ENCODE measurements around the gene ADCY2. TPM values are rescaled to one million over a fixed set of nuclear protein-coding genes. Genes with fewer than 3 reads are reported as not detected.

ADCY2 gene
- total and polyA plus RNA-seq, 9 of the 15 experiments (the other 6 are each of a cell fraction or from before 2014, with no cell fraction given): 0.01 to 0.15 (median 0.03) TPM; not detected in 5

DNA sequence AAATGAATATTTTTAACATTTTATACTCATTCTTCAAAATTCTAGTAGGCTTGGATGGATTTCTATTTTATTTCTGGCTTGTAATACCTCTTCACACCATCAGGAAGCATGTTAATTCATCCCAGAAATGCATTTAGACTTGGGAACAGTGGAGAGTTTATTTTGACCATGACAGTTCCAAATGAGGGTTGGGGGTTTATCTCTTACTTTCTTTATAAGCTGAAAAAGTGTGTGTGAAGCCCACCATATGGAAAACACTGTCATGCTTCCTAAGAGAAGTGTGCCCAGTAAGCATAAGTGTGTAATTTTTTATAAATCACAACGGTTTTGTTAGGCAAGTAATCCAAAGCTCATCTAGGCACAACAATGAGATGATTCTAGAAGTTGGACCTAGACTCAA, 215.6 kb downstream of the ADCY2 start:
- BruUV-seq (replicated peaks): no TSS peak
- no peaks in the 10 kb centered on the region for H3K36me3 ChIP-seq (ENCODE audit: control insufficient read depth, insufficient read depth, low read length)
- H3K9me3 ChIP-seq (replicated peaks; ENCODE audit: control insufficient read depth, insufficient read depth, low read depth, low read length): no peaks in the 10 kb centered on the region
- H3K9ac ChIP-seq (ENCODE audit: insufficient read depth in 1 of 2, low read depth in 2 of 2, low read length in 2 of 2): no peak overlapping the region
- ChIA-PET CTCF (ENCODE audit: low intra/inter-chr PET ratio) (no interaction called here), POLR2A (no interaction called here)
- 0% methylated on average over 1 of the region's 1 CpG for WGBS (ENCODE audit: insufficient coverage, low coverage, missing lambda C conversion rate)
- no peak overlapping the region for H2AFZ ChIP-seq (ENCODE audit: low read depth, low read length)
- no peaks in the 10 kb centered on the region for H3K79me2 ChIP-seq (ENCODE audit: control insufficient read depth, insufficient read depth, low read length)
- no peaks in the 10 kb centered on the region for H3K27me3 ChIP-seq (ENCODE audit: control insufficient read depth in 2 of 2, insufficient read depth in 2 of 2, low read length in 2 of 2)
- intact Hi-C loops (cut with micrococcal nuclease): no loop called here
- no peak overlapping the region for H3K4me2 ChIP-seq (ENCODE audit: insufficient read depth, low read length)
- no peak overlapping the region for H3K27ac ChIP-seq (ENCODE audit: extremely low read depth, low read depth, low read length)
- ATAC-seq (no peak), FAIRE-seq (no peak), DNase-seq (ENCODE audit: extremely low read depth in 1 of 4, low spot score in 3 of 4) (no peak)
- no peaks in the 10 kb centered on the region for H3K9me1 ChIP-seq (ENCODE audit: control insufficient read depth, insufficient read depth, low read length)
- no peak overlapping the region for H3K4me3 ChIP-seq
- in situ Hi-C loops (cut with MboI): no loop called here
- no peaks in the 10 kb centered on the region for H4K20me1 ChIP-seq (replicated peaks; ENCODE audit: control insufficient read depth, insufficient read depth, low read length)
- no peaks in the 10 kb centered on the region for H3K4me1 ChIP-seq (replicated peaks in 1 of 2; ENCODE audit: control insufficient read depth in 2 of 2, insufficient read depth in 2 of 2, low read length in 2 of 2)
- TF ChIP-seq ARHGAP35 (IDR thresholded peaks at IDR 0.05; ENCODE audit: partially characterized antibody) (no peak), CBFA2T3 (IDR thresholded peaks at IDR 0.05) (no peak), RCOR1 (IDR thresholded peaks at IDR 0.05; ENCODE audit: borderline replicate concordance in 1 of 2, low read depth in 2 of 2, low read length in 2 of 2) (no peak), FOXK2 (conservative IDR thresholded peaks at IDR 0.05 in 1 of 2, IDR thresholded peaks at IDR 0.05 in 1 of 2; ENCODE audit: low read depth in 2 of 2) (no peak), PHF21A (IDR thresholded peaks at IDR 0.05; ENCODE audit: borderline replicate concordance, low read depth) (no peak), ZNF217 (CRISPR knock-in tag; IDR thresholded peaks at IDR 0.05) (no peak), TCF7 (IDR thresholded peaks at IDR 0.05; ENCODE audit: borderline replicate concordance) (no peak), MBD2 (IDR thresholded peaks at IDR 0.05; ENCODE audit: borderline replicate concordance, low read depth) (no peak), HNRNPK (IDR thresholded peaks at IDR 0.05; ENCODE audit: low read depth, low read length, poor library complexity, severe bottlenecking) (no peak), NRF1 (conservative IDR thresholded peaks at IDR 0.05 in 1 of 2, IDR thresholded peaks at IDR 0.05 in 1 of 2) (no peak), ZNF133 (CRISPR knock-in tag; IDR thresholded peaks at IDR 0.05) (no peak), CCAR2 (IDR thresholded peaks at IDR 0.05; ENCODE audit: low read depth, low read length) (no peak), ESRRB (CRISPR knock-in tag; IDR thresholded peaks at IDR 0.05; ENCODE audit: borderline replicate concordance) (no peak), ZNF12 (CRISPR knock-in tag; IDR thresholded peaks at IDR 0.05) (no peak), RFX7 (CRISPR knock-in tag; IDR thresholded peaks at IDR 0.05) (no peak)
- TF ChIP-seq, protein P1, sequence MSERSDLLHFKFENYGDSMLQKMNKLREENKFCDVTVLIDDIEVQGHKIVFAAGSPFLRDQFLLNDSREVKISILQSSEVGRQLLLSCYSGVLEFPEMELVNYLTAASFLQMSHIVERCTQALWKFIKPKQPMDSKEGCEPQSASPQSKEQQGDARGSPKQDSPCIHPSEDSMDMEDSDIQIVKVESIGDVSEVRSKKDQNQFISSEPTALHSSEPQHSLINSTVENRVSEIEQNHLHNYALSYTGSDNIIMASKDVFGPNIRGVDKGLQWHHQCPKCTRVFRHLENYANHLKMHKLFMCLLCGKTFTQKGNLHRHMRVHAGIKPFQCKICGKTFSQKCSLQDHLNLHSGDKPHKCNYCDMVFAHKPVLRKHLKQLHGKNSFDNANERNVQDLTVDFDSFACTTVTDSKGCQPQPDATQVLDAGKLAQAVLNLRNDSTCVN (CRISPR knock-in tag; IDR thresholded peaks at IDR 0.05): no peak
- TF ChIP-seq, protein P2, sequence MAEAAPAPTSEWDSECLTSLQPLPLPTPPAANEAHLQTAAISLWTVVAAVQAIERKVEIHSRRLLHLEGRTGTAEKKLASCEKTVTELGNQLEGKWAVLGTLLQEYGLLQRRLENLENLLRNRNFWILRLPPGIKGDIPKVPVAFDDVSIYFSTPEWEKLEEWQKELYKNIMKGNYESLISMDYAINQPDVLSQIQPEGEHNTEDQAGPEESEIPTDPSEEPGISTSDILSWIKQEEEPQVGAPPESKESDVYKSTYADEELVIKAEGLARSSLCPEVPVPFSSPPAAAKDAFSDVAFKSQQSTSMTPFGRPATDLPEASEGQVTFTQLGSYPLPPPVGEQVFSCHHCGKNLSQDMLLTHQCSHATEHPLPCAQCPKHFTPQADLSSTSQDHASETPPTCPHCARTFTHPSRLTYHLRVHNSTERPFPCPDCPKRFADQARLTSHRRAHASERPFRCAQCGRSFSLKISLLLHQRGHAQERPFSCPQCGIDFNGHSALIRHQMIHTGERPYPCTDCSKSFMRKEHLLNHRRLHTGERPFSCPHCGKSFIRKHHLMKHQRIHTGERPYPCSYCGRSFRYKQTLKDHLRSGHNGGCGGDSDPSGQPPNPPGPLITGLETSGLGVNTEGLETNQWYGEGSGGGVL (CRISPR knock-in tag; IDR thresholded peaks at IDR 0.05): no peak
- TF ChIP-seq, protein P3, sequence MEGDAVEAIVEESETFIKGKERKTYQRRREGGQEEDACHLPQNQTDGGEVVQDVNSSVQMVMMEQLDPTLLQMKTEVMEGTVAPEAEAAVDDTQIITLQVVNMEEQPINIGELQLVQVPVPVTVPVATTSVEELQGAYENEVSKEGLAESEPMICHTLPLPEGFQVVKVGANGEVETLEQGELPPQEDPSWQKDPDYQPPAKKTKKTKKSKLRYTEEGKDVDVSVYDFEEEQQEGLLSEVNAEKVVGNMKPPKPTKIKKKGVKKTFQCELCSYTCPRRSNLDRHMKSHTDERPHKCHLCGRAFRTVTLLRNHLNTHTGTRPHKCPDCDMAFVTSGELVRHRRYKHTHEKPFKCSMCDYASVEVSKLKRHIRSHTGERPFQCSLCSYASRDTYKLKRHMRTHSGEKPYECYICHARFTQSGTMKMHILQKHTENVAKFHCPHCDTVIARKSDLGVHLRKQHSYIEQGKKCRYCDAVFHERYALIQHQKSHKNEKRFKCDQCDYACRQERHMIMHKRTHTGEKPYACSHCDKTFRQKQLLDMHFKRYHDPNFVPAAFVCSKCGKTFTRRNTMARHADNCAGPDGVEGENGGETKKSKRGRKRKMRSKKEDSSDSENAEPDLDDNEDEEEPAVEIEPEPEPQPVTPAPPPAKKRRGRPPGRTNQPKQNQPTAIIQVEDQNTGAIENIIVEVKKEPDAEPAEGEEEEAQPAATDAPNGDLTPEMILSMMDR (IDR thresholded peaks at IDR 0.05 in 2 of 3, conservative IDR thresholded peaks at IDR 0.05 in 1 of 3; ENCODE audit: insufficient read depth in 2 of 3, low read depth in 1 of 3, low read length in 3 of 3): no peak

Data from K562 (cell line).